ENCODE measurements around the gene CD109.
"Not testable (repeated sequence)": the region's sequence is repeated elsewhere in the genome, so short reads cannot be mapped to it uniquely, and the experiment has no call there.

Gene CD109

GRCh38 chr6:73823832-73824231 lies 127.8 kb downstream of the CD109 start:
- Histone ChIP-seq H3K27ac (ENCODE audit: low read depth, low read length) (no peak overlapping the region), H2AFZ (ENCODE audit: insufficient read depth, low read length, poor library complexity) (no peak overlapping the region), H3K36me3 (ENCODE audit: control insufficient read depth in 1 of 2, insufficient read depth in 2 of 2, low read length in 2 of 2) (no peaks in the 10 kb centered on the region), H3K4me2 (ENCODE audit: low read length) (no peak overlapping the region), H4K12ac (ENCODE audit: low read depth, low read length) (no peak overlapping the region), H3K4ac (ENCODE audit: low read depth, low read length) (no peak overlapping the region), H3K9me3 (ENCODE audit: insufficient read depth, low read depth, low read length) (no peaks in the 10 kb centered on the region), H3K9ac (ENCODE audit: low read length) (no peak overlapping the region), H2AK5ac (ENCODE audit: low read length) (no peak overlapping the region), H2BK12ac (ENCODE audit: low read length) (no peak overlapping the region), H3K14ac (ENCODE audit: low read length) (no peak overlapping the region), H2BK120ac (ENCODE audit: insufficient read depth, low read length, poor library complexity) (no peak overlapping the region), H3K4me1 (ENCODE audit: control insufficient read depth in 1 of 2, insufficient read depth in 2 of 2, low read length in 2 of 2) (no peaks in the 10 kb centered on the region), H3K23ac (ENCODE audit: low read length) (no peak overlapping the region), H3K79me1 (ENCODE audit: low read length) (no peaks in the 10 kb centered on the region), H2BK5ac (ENCODE audit: low read depth, low read length, poor library complexity) (no peak overlapping the region), H3K79me2 (ENCODE audit: control insufficient read depth, insufficient read depth, low read length, poor library complexity) (no peaks in the 10 kb centered on the region), H4K91ac (ENCODE audit: low read depth, low read length) (no peak overlapping the region), H4K8ac (ENCODE audit: low read depth, low read length) (no peak overlapping the region), H3K4me3 (ENCODE audit: low read depth, low read length) (no peak overlapping the region), H3K27me3 (ENCODE audit: insufficient read depth, low read length) (no peaks in the 10 kb centered on the region), H3K18ac (ENCODE audit: low read length) (no peak overlapping the region)
- WGBS (ENCODE audit: extremely low coverage, insufficient coverage, insufficient read length), result no CpG with 5 or more reads among the region's 1 CpG
- DNase-seq, result no peak

- Histone ChIP-seq H3K9ac (ENCODE audit: low read length) (no peak overlapping the region), H4K8ac (ENCODE audit: low read depth, low read length) (no peak overlapping the region), H3K4me3 (ENCODE audit: low read depth, low read length) (no peak overlapping the region), H3K79me1 (ENCODE audit: low read length) (no peaks in the 10 kb centered on the region), H4K91ac (ENCODE audit: low read depth, low read length) (no peak overlapping the region), H2AK5ac (ENCODE audit: low read length) (no peak overlapping the region), H3K14ac (ENCODE audit: low read length) (no peak overlapping the region), H4K12ac (ENCODE audit: low read depth, low read length) (no peak overlapping the region), H3K4me2 (ENCODE audit: low read length) (no peak overlapping the region), H3K36me3 (ENCODE audit: control insufficient read depth in 1 of 2, insufficient read depth in 2 of 2, low read length in 2 of 2) (no peaks in the 10 kb centered on the region), H3K18ac (ENCODE audit: low read length) (no peak overlapping the region), H2BK12ac (ENCODE audit: low read length) (no peak overlapping the region), H3K9me3 (ENCODE audit: insufficient read depth, low read depth, low read length) (no peaks in the 10 kb centered on the region), H3K79me2 (ENCODE audit: control insufficient read depth, insufficient read depth, low read length, poor library complexity) (no peaks in the 10 kb centered on the region), H2BK5ac (ENCODE audit: low read depth, low read length, poor library complexity) (no peak overlapping the region), H3K27ac (ENCODE audit: low read depth, low read length) (no peak overlapping the region), H2BK120ac (ENCODE audit: insufficient read depth, low read length, poor library complexity) (no peak overlapping the region), H3K4ac (ENCODE audit: low read depth, low read length) (no peak overlapping the region), H3K27me3 (ENCODE audit: insufficient read depth, low read length) (no peaks in the 10 kb centered on the region), H2AFZ (ENCODE audit: insufficient read depth, low read length, poor library complexity) (no peak overlapping the region), H3K23ac (ENCODE audit: low read length) (no peak overlapping the region), H3K4me1 (ENCODE audit: control insufficient read depth in 1 of 2, insufficient read depth in 2 of 2, low read length in 2 of 2) (no peaks in the 10 kb centered on the region)
- DNase-seq, result no peak
- WGBS (ENCODE audit: extremely low coverage, insufficient coverage, insufficient read length), result no CpG with 5 or more reads among the region's 1 CpG
These were observed 130.6 kb downstream of the CD109 start for GRCh38 chr6:73826571-73826970.

- Histone ChIP-seq H3K4ac (ENCODE audit: low read depth, low read length) (no peak overlapping the region), H4K12ac (ENCODE audit: low read depth, low read length) (no peak overlapping the region), H3K79me2 (ENCODE audit: control insufficient read depth, insufficient read depth, low read length, poor library complexity) (no peaks in the 10 kb centered on the region), H3K9me3 (ENCODE audit: insufficient read depth, low read depth, low read length) (no peaks in the 10 kb centered on the region), H3K23ac (ENCODE audit: low read length) (no peak overlapping the region), H3K18ac (ENCODE audit: low read length) (no peak overlapping the region), H2AK5ac (ENCODE audit: low read length) (no peak overlapping the region), H3K36me3 (ENCODE audit: control insufficient read depth in 1 of 2, insufficient read depth in 2 of 2, low read length in 2 of 2) (no peaks in the 10 kb centered on the region), H4K91ac (ENCODE audit: low read depth, low read length) (no peak overlapping the region), H3K27ac (ENCODE audit: low read depth, low read length) (no peak overlapping the region), H3K9ac (ENCODE audit: low read length) (no peak overlapping the region), H2BK120ac (ENCODE audit: insufficient read depth, low read length, poor library complexity) (no peak overlapping the region), H2BK5ac (ENCODE audit: low read depth, low read length, poor library complexity) (no peak overlapping the region), H3K4me1 (ENCODE audit: control insufficient read depth in 1 of 2, insufficient read depth in 2 of 2, low read length in 2 of 2) (no peaks in the 10 kb centered on the region), H2BK12ac (ENCODE audit: low read length) (no peak overlapping the region), H3K79me1 (ENCODE audit: low read length) (no peaks in the 10 kb centered on the region), H3K4me2 (ENCODE audit: low read length) (no peak overlapping the region), H3K27me3 (ENCODE audit: insufficient read depth, low read length) (no peaks in the 10 kb centered on the region), H2AFZ (ENCODE audit: insufficient read depth, low read length, poor library complexity) (no peak overlapping the region), H4K8ac (ENCODE audit: low read depth, low read length) (no peak overlapping the region), H3K14ac (ENCODE audit: low read length) (no peak overlapping the region), H3K4me3 (ENCODE audit: low read depth, low read length) (no peak overlapping the region)
- no peak for DNase-seq
- no CpG with 5 or more reads among the region's 2 CpGs for WGBS (ENCODE audit: extremely low coverage, insufficient coverage, insufficient read length)
These were observed 134.1 kb downstream of the CD109 start for GRCh38 chr6:73830119-73830518.

- no peak overlapping the region for H2AK5ac ChIP-seq (ENCODE audit: low read length)
- no peak overlapping the region for H3K27ac ChIP-seq (ENCODE audit: low read depth, low read length)
- H3K14ac ChIP-seq (ENCODE audit: low read length), result no peak overlapping the region
- no peak overlapping the region for H3K9ac ChIP-seq (ENCODE audit: low read length)
- WGBS (ENCODE audit: extremely low coverage, insufficient coverage, insufficient read length), result no CpG with 5 or more reads among the region's 1 CpG
- H3K9me3 ChIP-seq (ENCODE audit: insufficient read depth, low read depth, low read length), result no peaks in the 10 kb centered on the region
- no peak overlapping the region for H3K18ac ChIP-seq (ENCODE audit: low read length)
- no peaks in the 10 kb centered on the region for H3K27me3 ChIP-seq (ENCODE audit: insufficient read depth, low read length)
- H2BK5ac ChIP-seq (ENCODE audit: low read depth, low read length, poor library complexity), result no peak overlapping the region
- H4K12ac ChIP-seq (ENCODE audit: low read depth, low read length), result no peak overlapping the region
- H3K36me3 ChIP-seq (ENCODE audit: control insufficient read depth in 1 of 2, insufficient read depth in 2 of 2, low read length in 2 of 2), result no peaks in the 10 kb centered on the region
- no peaks in the 10 kb centered on the region for H3K79me1 ChIP-seq (ENCODE audit: low read length)
- no peak overlapping the region for H2AFZ ChIP-seq (ENCODE audit: insufficient read depth, low read length, poor library complexity)
- H3K4me3 ChIP-seq (ENCODE audit: low read depth, low read length), result no peak overlapping the region
- H2BK120ac ChIP-seq (ENCODE audit: insufficient read depth, low read length, poor library complexity), result no peak overlapping the region
- no peak overlapping the region for H3K23ac ChIP-seq (ENCODE audit: low read length)
- no peak overlapping the region for H4K91ac ChIP-seq (ENCODE audit: low read depth, low read length)
- no peak overlapping the region for H3K4ac ChIP-seq (ENCODE audit: low read depth, low read length)
- no peak overlapping the region for H3K4me2 ChIP-seq (ENCODE audit: low read length)
- no peaks in the 10 kb centered on the region for H3K79me2 ChIP-seq (ENCODE audit: control insufficient read depth, insufficient read depth, low read length, poor library complexity)
- DNase-seq, result no peak
- no peak overlapping the region for H4K8ac ChIP-seq (ENCODE audit: low read depth, low read length)
- no peaks in the 10 kb centered on the region for H3K4me1 ChIP-seq (ENCODE audit: control insufficient read depth in 1 of 2, insufficient read depth in 2 of 2, low read length in 2 of 2)
- no peak overlapping the region for H2BK12ac ChIP-seq (ENCODE audit: low read length)
These were observed 136.3 kb downstream of the CD109 start for GRCh38 chr6:73832313-73832712.

- not testable (repeated sequence) for H4K8ac ChIP-seq (ENCODE audit: low read depth, low read length); H3K36me3 ChIP-seq (ENCODE audit: control insufficient read depth in 1 of 2, insufficient read depth in 2 of 2, low read length in 2 of 2); H2BK5ac ChIP-seq (ENCODE audit: low read depth, low read length, poor library complexity); H4K12ac ChIP-seq (ENCODE audit: low read depth, low read length); H3K18ac ChIP-seq (ENCODE audit: low read length); H3K4me2 ChIP-seq (ENCODE audit: low read length); H3K4ac ChIP-seq (ENCODE audit: low read depth, low read length); H3K27ac ChIP-seq (ENCODE audit: low read depth, low read length); H2AFZ ChIP-seq (ENCODE audit: insufficient read depth, low read length, poor library complexity); H2AK5ac ChIP-seq (ENCODE audit: low read length); H3K9me3 ChIP-seq (ENCODE audit: insufficient read depth, low read depth, low read length); H3K4me3 ChIP-seq (ENCODE audit: low read depth, low read length); H3K9ac ChIP-seq (ENCODE audit: low read length); H2BK120ac ChIP-seq (ENCODE audit: insufficient read depth, low read length, poor library complexity); H3K14ac ChIP-seq (ENCODE audit: low read length); H3K23ac ChIP-seq (ENCODE audit: low read length); DNase-seq; H3K4me1 ChIP-seq (ENCODE audit: control insufficient read depth in 1 of 2, insufficient read depth in 2 of 2, low read length in 2 of 2); H3K79me1 ChIP-seq (ENCODE audit: low read length); H2BK12ac ChIP-seq (ENCODE audit: low read length); H3K27me3 ChIP-seq (ENCODE audit: insufficient read depth, low read length); H3K79me2 ChIP-seq (ENCODE audit: control insufficient read depth, insufficient read depth, low read length, poor library complexity); H4K91ac ChIP-seq (ENCODE audit: low read depth, low read length)
These were observed 148.7 kb downstream of the CD109 start for GRCh38 chr6:73844696-73845095.
